ENCODE data around the gene CYTL1.

Gene CYTL1

DNA sequence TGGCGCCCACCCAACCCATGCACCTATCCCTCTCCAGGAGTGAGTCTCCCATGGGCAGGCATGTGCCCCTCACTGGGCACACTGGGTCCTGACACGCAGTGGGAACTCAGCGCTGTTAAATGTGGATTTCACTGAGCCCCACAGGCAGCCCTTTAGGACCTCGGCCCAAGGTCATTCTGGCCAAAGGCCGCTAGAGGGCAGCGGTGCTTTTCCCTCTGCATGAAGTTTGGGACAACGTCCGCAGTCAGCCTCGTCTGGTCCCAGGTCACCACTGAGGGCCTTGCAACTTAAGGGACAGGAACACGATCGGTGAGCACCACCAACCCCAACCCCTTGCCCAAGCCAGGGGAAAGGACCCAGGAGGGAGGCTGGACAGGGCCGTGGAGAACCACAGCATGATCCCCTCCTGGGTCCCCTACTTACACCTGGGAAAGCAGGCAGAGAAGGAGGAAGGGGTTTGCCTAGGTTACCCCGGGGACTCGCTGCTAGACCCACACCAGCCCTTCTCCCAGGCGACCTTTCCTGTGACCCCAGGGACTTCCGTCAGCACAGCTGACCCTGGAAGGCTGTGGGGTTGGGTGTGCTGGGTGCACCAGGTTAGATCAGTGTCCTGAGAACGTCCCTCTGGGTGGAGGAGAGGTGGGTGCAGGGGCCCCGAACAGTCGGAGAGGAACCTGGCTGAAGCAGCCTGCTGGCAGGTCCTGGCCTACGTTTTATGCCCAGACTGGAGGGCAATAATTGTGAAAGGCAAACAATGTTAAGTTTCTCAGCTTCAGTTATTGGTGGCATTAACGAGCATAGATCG, 24.0 kb downstream of the CYTL1 start:
- DNase-seq: peak; percentile 74

DNA sequence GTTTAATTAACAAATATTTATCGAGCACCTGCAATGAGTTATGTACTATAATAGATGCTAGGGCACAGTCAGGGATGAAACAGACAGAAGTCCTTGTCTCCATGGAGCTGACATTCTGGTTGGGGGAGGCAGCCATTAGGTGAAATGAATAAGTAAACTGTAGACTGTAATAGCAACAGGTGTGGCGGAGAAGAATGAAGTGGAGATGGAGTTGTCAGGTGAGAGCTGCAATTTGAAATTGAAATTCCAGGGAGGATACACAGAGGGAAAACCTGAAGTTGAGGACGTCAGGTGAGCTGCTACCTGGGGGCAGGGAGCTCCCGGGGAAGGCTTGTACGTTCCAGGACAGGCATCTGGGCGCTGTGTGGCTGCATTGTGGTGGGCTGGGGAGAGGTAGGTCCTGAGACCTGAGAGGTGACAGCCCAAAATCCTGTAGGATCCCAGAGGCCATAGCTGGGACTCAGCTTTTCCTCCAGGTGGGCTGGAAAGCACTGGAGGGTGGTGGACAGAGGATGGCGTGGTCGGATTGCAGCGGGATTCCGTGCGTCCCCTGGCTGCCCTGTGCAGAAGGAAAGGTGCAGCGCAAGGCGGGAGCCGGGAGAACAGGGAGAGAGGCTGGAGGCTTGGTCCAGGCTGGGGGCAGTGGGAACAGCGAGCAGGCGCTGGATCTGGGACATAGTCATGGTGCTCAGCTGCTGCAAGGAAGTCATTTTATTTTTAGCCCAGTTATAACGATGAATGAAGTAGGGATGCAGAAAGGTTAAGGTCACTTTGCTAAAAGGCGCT, 24.8 kb downstream of the CYTL1 start:
- DNase-seq: no peak

DNA sequence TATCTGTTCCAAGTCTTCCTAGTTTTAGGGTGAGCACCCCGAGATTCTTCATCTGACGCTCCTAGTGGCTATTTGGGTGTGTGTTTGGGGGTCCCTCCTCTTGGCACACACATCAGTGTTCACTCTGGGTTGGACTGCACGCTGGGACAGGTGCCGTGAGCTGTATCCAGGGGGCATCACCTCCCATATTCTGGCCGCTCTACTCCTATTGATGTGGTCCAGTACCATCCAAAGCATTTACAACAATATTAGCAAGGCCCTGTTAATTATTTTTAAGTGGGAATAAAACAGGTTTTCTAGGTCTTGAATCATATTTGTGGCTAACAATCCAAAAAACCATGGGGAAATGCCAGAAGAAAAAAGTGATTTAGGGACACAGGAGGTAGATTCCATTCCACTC, 26.4 kb downstream of the CYTL1 start:
- no peak for DNase-seq

DNA sequence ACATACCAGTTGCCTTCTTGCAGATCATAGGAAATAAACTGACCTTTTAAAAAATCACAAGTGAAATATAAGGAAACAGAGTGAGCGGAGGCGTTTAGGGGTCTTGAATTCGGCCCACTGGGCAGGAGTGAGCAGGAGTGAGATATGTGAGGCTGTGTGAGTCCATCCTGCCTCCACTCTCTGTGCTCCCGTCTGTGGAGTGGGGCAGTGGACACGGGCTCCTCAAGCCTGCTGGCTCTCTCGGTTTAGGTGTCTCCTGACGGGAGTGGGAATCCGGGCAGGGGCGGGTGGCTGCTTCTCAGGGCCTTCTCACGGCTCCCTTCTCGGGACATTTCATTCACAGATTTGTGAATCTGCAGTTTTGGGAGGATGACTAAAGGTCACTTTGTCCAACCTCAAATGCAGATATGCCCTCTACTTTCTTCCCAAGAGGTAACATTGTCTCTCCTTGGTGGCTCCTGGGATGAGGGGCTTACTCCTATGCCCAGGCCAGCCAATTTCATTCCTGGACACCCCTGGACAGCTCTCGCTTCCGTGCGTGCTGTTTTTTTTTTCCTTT, 27.6 kb downstream of the CYTL1 start:
- DNase-seq: no peak

DNA sequence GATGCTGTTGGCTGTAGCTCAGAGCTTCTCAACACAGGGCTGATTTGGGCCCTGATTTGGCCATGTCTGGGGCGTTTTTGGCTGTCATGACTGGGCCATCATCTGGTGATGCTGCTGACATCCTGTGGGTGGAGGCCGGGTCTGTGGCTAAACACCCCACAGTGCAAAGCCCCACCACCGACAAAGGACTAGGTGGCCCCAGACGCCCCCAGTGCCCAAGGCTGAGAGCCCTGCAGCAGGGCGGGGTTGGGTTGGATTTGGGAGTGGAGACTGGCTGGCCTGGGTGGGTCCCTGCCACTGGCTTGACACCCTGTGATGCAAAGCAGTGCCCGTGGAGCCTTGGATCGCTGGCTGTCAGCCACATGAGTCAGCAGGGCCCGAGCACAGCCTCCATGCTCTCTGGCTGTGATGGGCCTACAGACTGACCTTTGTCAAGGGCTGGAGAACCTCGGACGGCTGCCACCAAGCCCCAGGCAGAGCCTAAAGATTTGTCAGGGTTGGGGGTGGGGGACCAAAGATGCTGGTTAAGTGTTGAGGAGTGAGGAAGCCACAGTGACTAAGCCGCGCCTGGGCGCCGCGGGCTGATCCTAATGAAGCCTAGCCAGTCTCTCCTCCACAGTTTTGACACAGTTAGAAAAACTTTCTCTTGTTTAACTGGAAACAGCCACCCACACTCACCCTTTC, 28.3 kb downstream of the CYTL1 start:
- DNase-seq: no peak

- no peak for DNase-seq
These were observed 28.9 kb downstream of the CYTL1 start for GRCh38 chr4:4990329-4990728.

DNA sequence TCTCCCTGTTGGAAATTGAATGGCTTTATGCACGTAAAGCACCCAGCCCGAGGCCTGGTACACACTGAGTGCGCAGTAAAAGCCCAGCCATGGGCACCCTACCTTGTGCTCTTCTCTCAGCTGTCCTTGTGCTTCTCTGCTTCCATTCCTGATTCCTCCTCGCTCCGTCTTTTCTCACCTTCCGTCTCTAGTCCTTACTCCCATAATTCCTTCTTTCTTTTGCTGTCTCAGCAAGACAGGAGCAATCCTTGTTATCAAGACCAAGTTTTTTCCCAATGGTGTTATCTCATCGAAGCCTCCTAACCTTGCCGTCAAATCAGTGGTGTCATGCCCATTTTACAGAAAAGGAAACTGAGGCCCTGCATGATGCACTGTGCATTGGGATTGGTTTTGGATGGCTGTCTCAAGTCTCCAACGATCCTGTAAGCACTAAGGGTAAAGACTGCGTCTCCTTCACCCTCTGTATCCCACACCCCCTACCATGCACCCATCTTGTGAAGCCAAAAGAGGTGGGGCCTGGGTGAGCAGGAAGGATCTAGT, 30.1 kb downstream of the CYTL1 start:
- no peak for DNase-seq

DNA sequence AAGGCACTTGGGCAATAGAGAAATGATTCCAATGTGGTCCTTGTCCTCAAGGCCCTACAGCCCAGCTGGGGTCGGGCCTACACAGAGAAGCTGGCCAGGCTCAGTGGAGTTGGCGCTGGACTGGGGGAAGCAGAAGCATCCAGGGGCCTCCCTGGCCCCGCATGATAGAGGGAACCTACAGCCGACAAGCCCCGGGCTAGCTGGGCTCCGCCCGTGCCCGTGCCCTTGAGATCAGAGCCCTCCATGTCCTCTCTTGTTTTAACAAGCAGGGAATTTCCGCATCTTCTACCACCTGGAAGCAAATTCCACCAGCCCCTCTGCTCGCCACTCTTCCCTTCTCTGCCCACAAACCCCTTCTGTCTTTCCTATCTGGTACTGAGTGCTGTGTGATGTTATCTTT, 31.6 kb downstream of the CYTL1 start:
- DNase-seq: no peak

- no peak for DNase-seq
These were observed 32.4 kb downstream of the CYTL1 start for GRCh38 chr4:4986841-4987240.

GRCh38 chr4:4985844-4986243, 33.4 kb downstream of the CYTL1 start:
- no peak for DNase-seq

DNA sequence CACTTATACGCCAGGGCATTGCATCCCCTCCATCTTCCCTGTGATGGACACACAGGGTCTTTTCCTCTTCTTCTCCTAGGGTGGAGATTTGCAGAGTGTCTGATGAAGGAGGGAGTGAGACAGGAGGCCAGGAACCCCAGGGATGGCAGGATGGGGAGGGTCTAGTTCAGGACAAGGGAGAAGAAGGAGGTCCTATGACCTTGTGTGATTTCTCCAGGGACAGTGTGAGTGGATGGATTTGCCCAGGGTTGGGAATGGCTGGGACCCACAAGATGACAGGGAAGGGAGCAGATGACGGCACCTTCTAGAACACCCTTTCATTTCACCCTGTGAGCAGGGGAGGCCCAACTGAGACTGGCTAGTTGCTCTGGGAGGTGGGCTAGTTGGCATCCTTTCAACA, 34.2 kb downstream of the CYTL1 start:
- DNase-seq: no peak

- DNase-seq: no peak
These were observed 35.1 kb downstream of the CYTL1 start for GRCh38 chr4:4984186-4984585.

GRCh38 chr4:4981827-4982226, 37.4 kb downstream of the CYTL1 start:
- DNase-seq: no peak

GRCh38 chr4:4981427-4981826, 37.8 kb downstream of the CYTL1 start:
- no peak for DNase-seq

DNA sequence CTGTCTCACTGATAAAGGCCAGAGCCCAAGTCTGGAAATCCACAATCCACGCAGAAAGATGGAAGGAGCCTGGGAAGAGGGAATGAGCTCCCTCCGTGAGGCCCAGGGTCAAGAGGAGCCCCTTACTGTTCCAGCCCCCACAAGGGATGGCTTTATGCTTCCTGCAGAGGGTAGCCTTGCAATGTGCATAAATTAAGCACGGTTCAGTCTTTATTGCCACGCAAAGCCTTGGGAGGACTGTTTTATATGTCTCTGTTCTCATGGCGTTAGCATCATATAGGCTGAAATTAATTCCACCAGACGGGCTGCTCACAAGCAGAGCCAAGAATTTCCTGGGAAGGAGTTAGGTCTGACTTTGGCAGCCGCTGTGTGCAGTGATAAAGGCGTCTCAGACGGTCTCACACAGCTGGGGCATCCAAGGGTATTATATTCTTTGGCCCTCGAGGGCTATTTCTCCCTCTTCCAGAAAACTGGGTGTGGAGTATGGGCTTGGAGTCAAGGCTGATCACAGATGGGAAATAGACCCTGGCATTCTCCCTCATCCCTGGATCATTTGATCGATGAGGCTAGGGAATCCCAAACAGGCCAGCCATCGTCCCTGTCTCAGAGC, 38.5 kb downstream of the CYTL1 start:
- no peak for DNase-seq

GRCh38 chr4:4979971-4980370, 39.3 kb downstream of the CYTL1 start:
- DNase-seq: no peak

DNA sequence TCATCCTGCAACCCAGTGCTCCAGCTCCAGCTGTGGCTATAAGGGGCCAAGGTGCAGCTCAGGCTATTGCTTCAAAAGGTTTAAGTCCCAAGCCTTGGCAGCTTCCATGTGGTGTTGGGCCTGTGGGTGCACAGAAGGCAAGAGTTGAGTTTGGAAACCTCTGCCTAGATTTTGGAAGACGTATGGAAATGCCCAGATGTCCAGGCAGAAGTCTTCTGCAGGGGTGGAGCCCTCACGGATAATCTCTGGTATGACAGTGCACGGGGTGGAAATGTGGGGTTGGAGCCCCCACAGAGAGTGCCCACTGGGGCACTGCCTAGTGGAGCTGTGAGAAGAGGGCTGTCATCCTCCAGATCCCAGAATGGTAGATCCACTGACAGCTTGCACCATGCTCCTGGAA, 44.5 kb downstream of the CYTL1 start:
- DNase-seq: no peak

DNA sequence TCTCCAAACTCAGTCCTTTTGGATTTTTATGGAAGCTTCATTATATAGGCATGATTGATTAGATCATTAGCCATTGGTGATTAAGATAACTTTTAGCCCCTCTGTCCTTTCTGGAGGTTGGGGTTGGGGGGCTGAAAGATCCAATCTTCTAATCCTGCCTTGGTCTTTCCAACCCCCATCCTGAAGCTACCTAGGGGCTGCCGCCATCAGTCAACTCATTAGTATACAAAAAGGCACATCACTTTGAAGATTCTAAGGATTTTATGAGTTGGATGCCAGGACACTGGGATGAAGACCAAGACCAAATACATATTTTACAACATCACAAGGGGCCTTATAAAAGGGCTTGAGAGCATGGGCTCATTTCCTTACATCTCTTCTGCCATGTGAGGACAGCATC, 47.5 kb downstream of the CYTL1 start:
- no peak for DNase-seq

- DNase-seq: no peak
These were observed 50.0 kb downstream of the CYTL1 start for GRCh38 chr4:4969298-4969697.

DNA sequence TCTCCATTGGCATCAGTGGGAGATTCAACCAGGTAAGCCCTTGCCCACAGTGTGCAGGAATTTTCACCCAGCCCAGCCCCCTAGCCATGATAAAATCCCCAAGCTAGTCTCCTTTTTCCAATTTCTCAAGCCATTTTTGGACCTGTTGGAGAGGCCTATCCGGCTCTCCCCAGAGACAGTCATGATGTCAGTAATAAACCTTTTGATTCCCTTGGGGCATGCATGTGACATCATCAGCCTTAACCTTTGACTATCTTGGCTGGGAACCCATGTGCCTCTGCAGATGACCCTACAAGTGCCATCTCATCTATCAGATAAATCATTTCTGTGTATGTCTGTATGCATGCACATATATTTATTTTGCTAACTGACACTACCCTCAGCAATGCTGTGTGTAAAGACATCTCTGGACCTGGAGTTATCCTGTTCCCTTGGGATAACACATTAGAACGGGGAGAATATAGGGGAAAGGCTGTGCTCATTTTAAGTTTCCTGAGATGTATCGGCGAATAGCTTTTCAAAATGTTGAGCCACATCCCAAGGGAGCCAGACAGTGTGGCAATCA, 51.0 kb downstream of the CYTL1 start:
- no peak for DNase-seq

Measured in stimulated activated CD8-positive, alpha-beta memory T cell treated with anti-CD3 and anti-CD28 coated beads, Interleukin-4, amount 100 ng/mL, for 48 hours (primary cell).